Thyroid gland (tissue), 4 donors: ENCODE data around the gene GPR160.

Experiments
- POLR2A ChIP-seq, 2 donors: fragments of 450-650 bp; IDR thresholded peaks; one replicate each; pipeline ENCODE4 v1.6.1; 2017; ENCODE audit warnings: antibody characterized with exemption in 2 of 2, mild to moderate bottlenecking in 2 of 2, moderate library complexity in 1 of 2
- TF ChIP-seq, protein P1 (sequence below), 6 experiments: fragments of 200-600 bp in 3 of 6; fragments of 450-650 bp in 3 of 6; sonication (generic) in 3 of 6; IDR thresholded peaks; one replicate each; pipeline ENCODE4 v1.5.1; 2016 to 2019; ENCODE audit warnings: antibody characterized with exemption in 6 of 6, mild to moderate bottlenecking in 2 of 6, inconsistent platforms in 1 of 6, moderate library complexity in 1 of 6

DNA sequence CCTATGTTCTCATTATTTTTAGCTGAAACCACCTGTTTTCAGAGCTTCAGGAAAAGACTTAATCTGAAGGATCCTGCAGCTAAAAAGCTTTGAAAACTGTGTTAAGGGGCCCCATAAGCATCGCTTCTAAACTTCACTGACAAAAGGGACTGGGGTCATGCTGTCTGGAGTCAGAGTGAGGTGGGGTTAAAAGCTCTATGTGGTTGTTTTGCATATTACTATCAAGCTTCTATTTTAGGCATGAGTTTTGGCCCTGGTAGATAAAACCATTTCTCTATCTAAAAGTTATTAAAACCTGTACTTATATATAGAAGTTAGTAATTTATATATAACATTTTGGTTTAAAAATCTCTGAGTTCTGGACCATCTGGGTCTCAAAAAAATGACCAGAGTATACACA lies 45.5 kb downstream of the GPR160 start:
- TF ChIP-seq, protein P1, sequence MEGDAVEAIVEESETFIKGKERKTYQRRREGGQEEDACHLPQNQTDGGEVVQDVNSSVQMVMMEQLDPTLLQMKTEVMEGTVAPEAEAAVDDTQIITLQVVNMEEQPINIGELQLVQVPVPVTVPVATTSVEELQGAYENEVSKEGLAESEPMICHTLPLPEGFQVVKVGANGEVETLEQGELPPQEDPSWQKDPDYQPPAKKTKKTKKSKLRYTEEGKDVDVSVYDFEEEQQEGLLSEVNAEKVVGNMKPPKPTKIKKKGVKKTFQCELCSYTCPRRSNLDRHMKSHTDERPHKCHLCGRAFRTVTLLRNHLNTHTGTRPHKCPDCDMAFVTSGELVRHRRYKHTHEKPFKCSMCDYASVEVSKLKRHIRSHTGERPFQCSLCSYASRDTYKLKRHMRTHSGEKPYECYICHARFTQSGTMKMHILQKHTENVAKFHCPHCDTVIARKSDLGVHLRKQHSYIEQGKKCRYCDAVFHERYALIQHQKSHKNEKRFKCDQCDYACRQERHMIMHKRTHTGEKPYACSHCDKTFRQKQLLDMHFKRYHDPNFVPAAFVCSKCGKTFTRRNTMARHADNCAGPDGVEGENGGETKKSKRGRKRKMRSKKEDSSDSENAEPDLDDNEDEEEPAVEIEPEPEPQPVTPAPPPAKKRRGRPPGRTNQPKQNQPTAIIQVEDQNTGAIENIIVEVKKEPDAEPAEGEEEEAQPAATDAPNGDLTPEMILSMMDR (IDR thresholded peaks at IDR 0.05): no peak
- no peak for TF ChIP-seq POLR2A (IDR thresholded peaks at IDR 0.05)
